ENCODE data around the gene MND1.

DNA sequence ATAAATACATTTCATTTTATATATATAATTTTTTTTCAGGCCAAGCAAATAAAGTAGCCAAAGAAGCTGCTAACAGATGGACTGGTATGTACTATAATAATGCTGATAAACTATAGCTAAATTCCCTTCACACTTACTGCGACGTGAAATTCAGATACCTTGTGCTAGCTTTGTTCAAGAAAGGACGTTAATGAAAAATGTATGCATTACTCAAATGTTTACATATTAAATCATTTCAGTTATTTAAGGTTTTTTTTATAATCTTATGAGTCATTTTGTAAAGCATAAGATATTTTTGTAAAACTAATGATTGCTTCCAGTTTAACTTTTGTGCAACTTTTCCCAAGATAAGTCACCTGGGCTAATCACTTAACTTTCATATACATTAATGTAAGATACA lies 64.4 kb downstream of the MND1 start:
- TF ChIP-seq CTCF (IDR thresholded peaks at IDR 0.05) (no peak), POLR2A (IDR thresholded peaks at IDR 0.05) (no peak)

Data from right lobe of liver (tissue), 4 donors.